Subcutaneous adipose tissue (tissue), 4 donors: Measurements from ENCODE around the gene MICU1. TPM values are rescaled to one million over a fixed set of nuclear protein-coding genes. Genes with fewer than 3 reads are reported as not detected.

ENCODE experiments used
- CTCF ChIP-seq: fragments of 450-650 bp; IDR thresholded peaks from one replicate; pipeline ENCODE4 v1.5.1; 2016; ENCODE audit warnings: low read depth, mild to moderate bottlenecking, control low read depth, antibody characterized with exemption, moderate library complexity
- total RNA-seq, 4 donors: library from RNA; depleted of rRNA; stranded (reverse); fragments of >200 nt; gene quantifications; one replicate each; pipeline ENCODE4 v1.1.0, GENCODE V29; 2016

Gene MICU1
- total RNA-seq, 4 donors from 2014 or later, result 26.9 to 42.5 (median 34.9) TPM

- TF ChIP-seq CTCF, result no peak
Observed at GRCh38 chr10:72424561-72424960, 201.3 kb downstream of the MICU1 start.

- TF ChIP-seq CTCF, result no peak
Observed at GRCh38 chr10:72423426-72423825, 202.5 kb downstream of the MICU1 start.

GRCh38 chr10:72421885-72422540 is 203.9 kb downstream of the MICU1 start:
- TF ChIP-seq CTCF, result no peak

- TF ChIP-seq CTCF, result no peak
Observed at GRCh38 chr10:72419241-72419640, 206.6 kb downstream of the MICU1 start.

GRCh38 chr10:72418679-72419078 is 207.2 kb downstream of the MICU1 start:
- TF ChIP-seq CTCF, result no peak

GRCh38 chr10:72417971-72418370 is 207.9 kb downstream of the MICU1 start:
- TF ChIP-seq CTCF, result no peak

GRCh38 chr10:72416661-72417060 is 209.2 kb downstream of the MICU1 start:
- no peak for TF ChIP-seq CTCF
